WERI-Rb-1 (cell line): ENCODE results near the gene SCO1.

Experiments used
- DNase-seq: peaks from one replicate; pipeline ENCODE4 v3.0.0-alpha.2; 2020
- H3K27ac ChIP-seq: fragments of 250-450 bp; sonication (Bioruptor Pico); 2 replicates; pipeline ENCODE4 v1.5.1; 2020; ENCODE audit warnings: mild to moderate bottlenecking, moderate library complexity
- H3K27me3 ChIP-seq: fragments of 250-450 bp; sonication (Bioruptor Pico); 2 replicates; pipeline ENCODE4 v1.5.1; 2021; ENCODE audit warnings: mild to moderate bottlenecking, low read depth, moderate library complexity; ENCODE audit not compliant: insufficient read depth, severe bottlenecking
- H3K36me3 ChIP-seq: fragments of 250-450 bp; sonication (Bioruptor Pico); 2 replicates; pipeline ENCODE4 v1.5.1; 2020; ENCODE audit warnings: mild to moderate bottlenecking, moderate library complexity
- H3K4me3 ChIP-seq: 2 replicates; pipeline ENCODE4 v1.5.1; 2011; ENCODE audit warnings: low read depth, mild to moderate bottlenecking, control low read depth, low read length
- H3K9me3 ChIP-seq: fragments of 250-450 bp; sonication (Bioruptor Pico); 2 replicates; pipeline ENCODE4 v1.5.1; 2021; ENCODE audit warnings: mild to moderate bottlenecking, moderate library complexity; ENCODE audit not compliant: severe bottlenecking
- TF ChIP-seq, protein P1 (sequence below): IDR thresholded peaks from 2 replicates; pipeline ENCODE4 v1.5.1; 2011; ENCODE audit warnings: low read depth, mild to moderate bottlenecking, control low read depth, inconsistent platforms, low read length

Gene SCO1

DNA sequence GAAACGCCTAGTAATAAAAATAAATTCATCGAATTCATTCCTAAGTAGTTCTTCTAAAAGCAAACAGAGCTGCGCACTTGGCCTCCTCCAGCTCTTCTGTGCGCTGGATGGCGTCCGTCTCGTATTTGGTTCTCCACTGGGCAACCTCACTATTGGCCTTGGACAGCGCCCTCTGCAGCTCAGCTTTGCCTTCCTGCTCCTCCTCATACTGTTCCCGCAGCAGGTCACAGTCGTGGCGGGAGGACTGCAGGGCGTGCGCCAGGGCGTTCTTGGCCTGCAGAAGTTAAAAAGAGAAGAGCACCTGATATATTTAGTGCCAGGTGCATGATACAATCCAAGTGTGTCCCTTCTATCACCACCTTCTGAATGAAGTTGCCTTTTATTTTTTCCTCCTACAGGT, 62.0 kb downstream of the SCO1 start:
- Histone ChIP-seq H3K4me3 (no peak overlapping the region), H3K27me3 (no peaks in the 10 kb centered on the region), H3K27ac (no peak overlapping the region), H3K9me3 (no peaks in the 10 kb centered on the region), H3K36me3 (no peaks in the 10 kb centered on the region; the same call in 1 of the 2 replicates)
- DNase-seq: no peak
- TF ChIP-seq, protein P1, sequence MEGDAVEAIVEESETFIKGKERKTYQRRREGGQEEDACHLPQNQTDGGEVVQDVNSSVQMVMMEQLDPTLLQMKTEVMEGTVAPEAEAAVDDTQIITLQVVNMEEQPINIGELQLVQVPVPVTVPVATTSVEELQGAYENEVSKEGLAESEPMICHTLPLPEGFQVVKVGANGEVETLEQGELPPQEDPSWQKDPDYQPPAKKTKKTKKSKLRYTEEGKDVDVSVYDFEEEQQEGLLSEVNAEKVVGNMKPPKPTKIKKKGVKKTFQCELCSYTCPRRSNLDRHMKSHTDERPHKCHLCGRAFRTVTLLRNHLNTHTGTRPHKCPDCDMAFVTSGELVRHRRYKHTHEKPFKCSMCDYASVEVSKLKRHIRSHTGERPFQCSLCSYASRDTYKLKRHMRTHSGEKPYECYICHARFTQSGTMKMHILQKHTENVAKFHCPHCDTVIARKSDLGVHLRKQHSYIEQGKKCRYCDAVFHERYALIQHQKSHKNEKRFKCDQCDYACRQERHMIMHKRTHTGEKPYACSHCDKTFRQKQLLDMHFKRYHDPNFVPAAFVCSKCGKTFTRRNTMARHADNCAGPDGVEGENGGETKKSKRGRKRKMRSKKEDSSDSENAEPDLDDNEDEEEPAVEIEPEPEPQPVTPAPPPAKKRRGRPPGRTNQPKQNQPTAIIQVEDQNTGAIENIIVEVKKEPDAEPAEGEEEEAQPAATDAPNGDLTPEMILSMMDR: 0 out of 2 replicates have a peak, but pooled peaks have one; percentile 9

DNA sequence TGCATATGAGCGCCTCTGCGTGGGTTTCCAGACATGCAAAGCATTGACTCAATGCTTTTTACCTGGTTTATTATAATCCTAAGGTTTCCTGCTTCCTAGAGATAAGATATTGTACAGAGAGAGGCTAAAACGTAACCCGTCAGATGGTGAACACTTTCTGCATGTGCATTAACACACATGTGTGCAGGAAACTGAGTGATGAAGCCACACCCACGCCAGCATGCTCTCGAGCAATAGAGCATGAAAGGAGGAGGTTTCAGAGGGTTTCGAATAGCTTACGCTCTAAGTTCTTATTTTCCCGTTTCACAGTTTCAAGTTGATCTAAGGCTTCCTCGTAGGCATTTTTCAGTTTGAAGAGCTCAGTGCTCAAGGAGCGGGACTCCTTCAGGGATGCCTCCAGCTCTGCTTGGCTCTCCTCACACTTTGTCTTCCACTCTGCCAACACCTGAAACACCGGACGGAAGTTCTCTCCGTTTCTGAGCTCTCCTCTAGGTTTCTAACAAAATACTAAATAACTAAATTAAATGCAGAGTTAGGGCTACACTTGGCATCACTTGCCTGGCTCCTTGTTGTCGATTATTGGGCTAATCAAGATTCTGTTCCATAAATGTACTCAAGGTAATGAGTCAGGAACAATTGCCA, 63.5 kb downstream of the SCO1 start:
- Histone ChIP-seq H3K4me3 (no peak overlapping the region), H3K27me3 (no peaks in the 10 kb centered on the region), H3K36me3 (no peaks in the 10 kb centered on the region), H3K9me3 (no peaks in the 10 kb centered on the region), H3K27ac (no peak overlapping the region)
- TF ChIP-seq, protein P1: no peak
- no peak for DNase-seq

DNA sequence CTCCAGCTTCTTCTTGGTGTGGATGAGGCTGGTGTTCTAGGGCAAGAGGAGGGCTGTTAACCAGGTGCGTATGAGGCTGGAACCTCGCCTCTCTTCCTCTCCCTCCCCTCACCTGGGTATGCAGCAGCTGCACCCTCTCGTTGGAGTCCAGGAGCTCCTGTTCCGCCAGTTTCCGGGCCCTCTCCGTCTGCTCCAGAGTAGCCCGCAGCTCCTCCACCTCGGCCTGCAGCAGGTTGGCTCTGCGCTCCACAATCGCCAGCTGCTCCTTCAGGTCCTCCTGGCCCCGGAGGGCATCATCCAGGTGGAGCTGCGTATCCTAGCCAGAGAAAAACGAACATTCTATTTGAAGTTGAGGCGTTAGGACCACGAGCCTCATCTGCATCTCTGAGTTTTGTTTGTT, 65.6 kb downstream of the SCO1 start:
- TF ChIP-seq, protein P1: no peak
- DNase-seq: no peak

DNA sequence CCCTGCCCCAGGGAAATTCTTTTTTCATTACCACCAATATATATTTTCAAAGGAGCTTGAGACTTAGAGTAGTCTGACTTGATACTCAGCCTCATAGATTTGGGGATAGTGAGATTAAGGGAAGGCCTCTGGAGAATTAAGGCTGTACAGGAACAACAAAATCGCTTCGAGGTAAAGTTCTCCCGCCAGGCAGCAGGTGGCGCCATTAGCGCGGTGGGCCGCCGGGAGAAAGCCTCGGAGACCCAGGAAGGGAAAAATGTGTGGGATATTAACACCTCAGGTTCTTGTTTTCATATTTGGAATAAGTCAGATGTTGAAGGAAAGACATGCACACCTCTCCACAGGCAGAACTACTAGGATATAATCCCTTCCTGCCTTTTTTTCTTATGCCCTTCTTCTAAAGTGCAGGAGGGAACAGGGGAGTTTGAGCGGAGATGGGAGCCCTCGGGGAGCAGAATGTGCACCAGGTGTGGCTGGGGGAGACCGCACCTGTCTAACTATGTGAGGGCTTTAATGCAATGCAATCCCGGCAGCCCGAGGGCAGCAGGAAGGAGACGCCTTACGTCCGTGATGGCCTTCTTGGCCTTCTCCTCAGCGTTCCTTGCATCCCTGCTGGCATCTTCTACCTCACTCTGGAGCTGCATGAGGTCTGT, 66.2 kb downstream of the SCO1 start:
- Histone ChIP-seq H3K27ac (no peak overlapping the region), H3K36me3 (no peaks in the 10 kb centered on the region), H3K4me3 (no peak overlapping the region), H3K27me3 (no peaks in the 10 kb centered on the region), H3K9me3 (no peaks in the 10 kb centered on the region)
- peak; percentile 58 for DNase-seq
- TF ChIP-seq, protein P1: peak; percentile 84

More for the DNA sequence above, 65.6 kb downstream of the SCO1 start:
- Histone ChIP-seq H3K36me3 (no peaks in the 10 kb centered on the region), H3K27ac (no peak overlapping the region), H3K4me3 (no peak overlapping the region), H3K27me3 (no peaks in the 10 kb centered on the region), H3K9me3 (no peaks in the 10 kb centered on the region)

DNA sequence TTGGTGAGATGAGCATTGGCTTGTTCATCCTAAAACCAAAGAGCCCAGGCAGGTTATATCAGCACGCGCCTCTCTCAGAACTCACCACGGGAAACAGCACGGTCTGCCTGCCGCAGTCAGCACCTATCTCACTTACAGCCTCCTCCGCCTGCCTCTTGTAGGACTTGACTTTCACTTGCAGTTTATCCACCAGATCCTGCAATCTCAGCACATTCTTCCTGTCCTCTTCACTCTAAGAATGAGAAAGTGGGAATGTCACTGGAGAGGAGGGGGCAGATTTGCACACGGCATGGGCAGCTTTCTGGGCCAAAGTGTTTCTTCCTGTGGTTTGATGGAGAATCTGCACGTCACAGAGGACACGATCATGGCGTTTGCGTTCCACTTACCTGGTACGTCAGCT, 67.6 kb downstream of the SCO1 start:
- H3K27me3 ChIP-seq: no peaks in the 10 kb centered on the region
- TF ChIP-seq, protein P1: no peak
- DNase-seq: no peak
- H3K27ac ChIP-seq: no peak overlapping the region
- H3K36me3 ChIP-seq: no peaks in the 10 kb centered on the region
- no peaks in the 10 kb centered on the region for H3K9me3 ChIP-seq
- H3K4me3 ChIP-seq: no peak overlapping the region
